ENCODE results near the gene TMC1. TPM values are rescaled to one million over a fixed set of nuclear protein-coding genes. Genes with fewer than 3 reads are reported as not detected.

Gene TMC1
- total and polyA plus RNA-seq, 2 of the 8 experiments (the other 6 are each of a cell fraction or from before 2014, with no cell fraction given), result 0.95 to 0.98 TPM

DNA sequence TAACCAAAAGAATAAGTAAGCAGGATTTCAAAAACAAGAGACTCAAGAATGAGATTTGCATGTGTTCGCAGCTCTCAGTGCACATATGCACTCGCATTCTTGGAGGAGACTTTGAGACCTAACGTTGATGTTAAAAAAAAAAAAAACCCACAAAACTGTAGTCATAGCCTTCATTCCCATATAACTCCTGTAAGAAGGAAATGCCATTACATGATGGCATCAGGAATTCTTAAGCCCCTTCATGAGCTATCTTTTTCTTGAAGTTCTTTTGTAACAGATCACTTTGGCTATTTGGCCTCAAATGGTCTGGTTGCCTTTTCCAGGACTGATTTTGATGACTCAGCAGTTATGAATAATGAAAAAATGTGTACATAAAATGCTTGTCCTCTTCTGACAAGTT, 317.7 kb downstream of the TMC1 start:
- Histone ChIP-seq H4K91ac (replicated peaks; ENCODE audit: insufficient read length, low read length) (no peak overlapping the region), H3K56ac (replicated peaks; ENCODE audit: insufficient read length, low read depth, low read length) (no peak overlapping the region), H3K4me1 (replicated peaks in 1 of 4; ENCODE audit: control insufficient read depth in 3 of 4, insufficient read depth in 4 of 4, low read length in 3 of 4) (peaks cover 0 to 4% (median 2%) of the 10 kb centered on the region in 4 experiments; a peak in 4 of 7 replicates), H2AFZ (ENCODE audit: low read length) (no peak overlapping the region), H3K9me3 (ENCODE audit: insufficient read depth in 2 of 2, low read depth in 1 of 2, low read length in 1 of 2) (peaks cover 2 to 13% of the 10 kb centered on the region in 2 experiments; a peak in 2 of 4 replicates), H3K36me3 (ENCODE audit: control insufficient read depth in 2 of 4, insufficient read depth in 4 of 4, low read length in 3 of 4) (peaks cover 0 to 3% (median 0%) of the 10 kb centered on the region in 4 experiments; a peak in 1 of 8 replicates), H4K8ac (ENCODE audit: extremely low read depth, insufficient read depth, low read length) (no peak overlapping the region), H3K27ac (ENCODE audit: low read depth, low read length) (no peak overlapping the region), H3K79me1 (ENCODE audit: low read depth, low read length) (no peaks in the 10 kb centered on the region), H3K4ac (replicated peaks; ENCODE audit: insufficient read length, low read depth, low read length) (no peak overlapping the region), H4K5ac (ENCODE audit: insufficient read length, low read depth, low read length) (no peak overlapping the region), H2BK12ac (ENCODE audit: low read depth, low read length) (no peak overlapping the region), H2BK20ac (ENCODE audit: low read length) (no peak overlapping the region), H3K9ac (replicated peaks in 1 of 4; ENCODE audit: extremely low read depth in 1 of 4, low read depth in 3 of 4, low read length in 3 of 4) (no peak overlapping the region), H3K23ac (ENCODE audit: insufficient read length) (no peak overlapping the region), H3K18ac (ENCODE audit: extremely low read depth, low read length) (no peak overlapping the region), H3K23me2 (ENCODE audit: low read depth, low read length) (no peaks in the 10 kb centered on the region), H3K4me2 (ENCODE audit: insufficient read depth in 1 of 2, low read depth in 2 of 2, low read length in 2 of 2) (no peak overlapping the region), H2AK5ac (ENCODE audit: low read depth, low read length) (no peak overlapping the region), H3K4me3 (ENCODE audit: extremely low read depth in 1 of 4, insufficient read depth in 2 of 4, low read depth in 3 of 4, low read length in 4 of 4) (no peak overlapping the region), H4K20me1 (replicated peaks in 1 of 2; ENCODE audit: control insufficient read depth in 1 of 2, insufficient read depth in 2 of 2, low read length in 2 of 2) (no peaks in the 10 kb centered on the region), H2BK5ac (ENCODE audit: low read depth, low read length) (no peak overlapping the region), H2BK120ac (replicated peaks; ENCODE audit: low read depth, low read length) (no peak overlapping the region), H3K14ac (ENCODE audit: insufficient read length) (no peak overlapping the region), H2BK15ac (ENCODE audit: low read length) (no peak overlapping the region), H3K27me3 (replicated peaks in 1 of 4; ENCODE audit: control insufficient read depth in 3 of 4, extremely low read depth in 1 of 4, insufficient read depth in 3 of 4, low read length in 3 of 4) (no peaks in the 10 kb centered on the region), H3K79me2 (ENCODE audit: control insufficient read depth in 1 of 2, insufficient read depth in 2 of 2, low read length in 2 of 2) (no peaks in the 10 kb centered on the region)
- FAIRE-seq, result no peak
- DNase-seq (ENCODE audit: low read depth in 1 of 2, low spot score in 2 of 2), result no peak
- no peak for TF ChIP-seq SP2 (IDR thresholded peaks at IDR 0.05; ENCODE audit: low read length)
- peak; percentile 100 for TF ChIP-seq MAFK (IDR thresholded peaks at IDR 0.05; ENCODE audit: low read depth, low read length)
- no peak for TF ChIP-seq EGR1 (IDR thresholded peaks at IDR 0.05; ENCODE audit: borderline replicate concordance, low read depth, low read length)
- TF ChIP-seq HDAC2 (IDR thresholded peaks at IDR 0.05; ENCODE audit: borderline replicate concordance in 1 of 2, low read depth in 2 of 2, low read length in 2 of 2), result no peak
- peak; percentile 83 for TF ChIP-seq BACH1 (IDR thresholded peaks at IDR 0.05; ENCODE audit: low read length)
- TF ChIP-seq, protein P1, sequence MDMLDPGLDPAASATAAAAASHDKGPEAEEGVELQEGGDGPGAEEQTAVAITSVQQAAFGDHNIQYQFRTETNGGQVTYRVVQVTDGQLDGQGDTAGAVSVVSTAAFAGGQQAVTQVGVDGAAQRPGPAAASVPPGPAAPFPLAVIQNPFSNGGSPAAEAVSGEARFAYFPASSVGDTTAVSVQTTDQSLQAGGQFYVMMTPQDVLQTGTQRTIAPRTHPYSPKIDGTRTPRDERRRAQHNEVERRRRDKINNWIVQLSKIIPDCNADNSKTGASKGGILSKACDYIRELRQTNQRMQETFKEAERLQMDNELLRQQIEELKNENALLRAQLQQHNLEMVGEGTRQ (IDR thresholded peaks at IDR 0.05; ENCODE audit: low read length), result no peak
- TF ChIP-seq POU5F1 (IDR thresholded peaks at IDR 0.05; ENCODE audit: low read depth, low read length), result no peak
- ChIA-PET POLR2A (ENCODE audit: partially characterized antibody) (interaction anchor here (0.8 kb wide), 1 partner anchor 473 kb away, joined by 4 read pairs; no protein-coding TSS in a partner anchor), CTCF (ENCODE audit: partially characterized antibody) (interaction anchor here (1.1 kb wide), 2 partner anchors 56 to 228 kb away, joined by 3 read pairs; no protein-coding TSS in a partner anchor)
- WGBS, 2 experiments (ENCODE audit: extremely low coverage in 1 of 2, insufficient coverage in 1 of 2, insufficient read length in 1 of 2, insufficient replicate concordance in 2 of 2, low coverage in 1 of 2, low lambda C conversion rate in 2 of 2, missing lambda C conversion rate in 1 of 2), result 94% methylated on average over 3 of the region's 3 CpGs; no CpG with 5 or more reads in 1 of the 2 experiments

Measured in H1 (cell line).